NT2/D1 (cell line): ENCODE data around the gene SLCO1B1.

ENCODE experiments used
- DNase-seq: peaks from one replicate; pipeline ENCODE4 v3.0.0-alpha.2; 2011; ENCODE audit warnings: low read depth, low spot score
- H3K27me3 ChIP-seq: 2 replicates; pipeline ENCODE4 v1.6.0; 2011; ENCODE audit warnings: mild to moderate bottlenecking; ENCODE audit not compliant: insufficient read length, insufficient read depth
- H3K36me3 ChIP-seq: 2 replicates; pipeline ENCODE4 v1.6.1; 2011; ENCODE audit warnings: mild to moderate bottlenecking, low read length, mixed read lengths; ENCODE audit not compliant: insufficient read depth, insufficient read length
- H3K4me1 ChIP-seq: 2 replicates; pipeline ENCODE4 v1.5.1; 2011; ENCODE audit not compliant: insufficient read depth, insufficient read length
- H3K4me3 ChIP-seq: 2 replicates; pipeline ENCODE4 v1.5.1; 2011; ENCODE audit warnings: low read depth; ENCODE audit not compliant: insufficient read length
- H3K9ac ChIP-seq: 2 replicates; pipeline ENCODE4 v1.6.0; 2011; ENCODE audit warnings: low read depth; ENCODE audit not compliant: insufficient read length
- H3K9me3 ChIP-seq: 2 replicates; pipeline ENCODE4 v1.5.1; 2011; ENCODE audit warnings: mild to moderate bottlenecking, low read length; ENCODE audit not compliant: insufficient read depth
- SUZ12 ChIP-seq: IDR thresholded peaks from 2 replicates; pipeline ENCODE4 v1.6.1; 2011; ENCODE audit not compliant: insufficient read length, insufficient read depth; ENCODE audit errors: extremely low read depth
- YY1 ChIP-seq: IDR thresholded peaks from 2 replicates; pipeline ENCODE4 v1.6.1; 2011; ENCODE audit not compliant: insufficient read length, insufficient read depth
- ZNF274 ChIP-seq: IDR thresholded peaks from 2 replicates; pipeline ENCODE4 v1.6.1; 2011; ENCODE audit warnings: mild to moderate bottlenecking, low read depth, low read length

SLCO1B1 gene

GRCh38 chr12:21276826-21277225, 145.8 kb downstream of the SLCO1B1 start:
- no peak overlapping the region for H3K4me3 ChIP-seq
- TF ChIP-seq ZNF274 (no peak), YY1 (no peak), SUZ12 (no peak)

More at GRCh38 chr12:21276826-21277225, 145.8 kb downstream of the SLCO1B1 start:
- Histone ChIP-seq H3K4me1 (no peaks in the 10 kb centered on the region), H3K36me3 (peaks cover 12% of the 10 kb centered on the region), H3K9ac (no peak overlapping the region), H3K9me3 (no peaks in the 10 kb centered on the region), H3K27me3 (no peaks in the 10 kb centered on the region)
- DNase-seq = no peak
